Activated T-helper 17 cell treated with anti-CD3 and anti-CD28 coated beads, Interleukin-2, amount 50 U/mL, for 72 hours (primary cell): Measurements from ENCODE around the gene SGTB. TPM values are rescaled to one million over a fixed set of nuclear protein-coding genes. Genes with fewer than 3 reads are reported as not detected.
"Not testable (repeated sequence)": the region's sequence is repeated elsewhere in the genome, so short reads cannot be mapped to it uniquely, and the experiment has no call there.

ENCODE experiments used
- ATAC-seq: fragments of 150-1000 bp; cut with Tn5 transposase; replicated peaks from 2 replicates; pipeline ENCODE4 v1.10.0; 2021; ENCODE audit warnings: mild to moderate bottlenecking, moderate library complexity
- H3K27ac Mint-ChIP-seq: one replicate; pipeline ENCODE4 v1.8.0; 2022; ENCODE audit warnings: mixed read lengths
- H3K27me3 Mint-ChIP-seq: one replicate; pipeline ENCODE4 v1.8.0; 2022; ENCODE audit warnings: mixed read lengths
- H3K36me3 Mint-ChIP-seq: one replicate; pipeline ENCODE4 v1.8.0; 2022; ENCODE audit warnings: low read depth, mild to moderate bottlenecking, mixed read lengths
- H3K4me1 Mint-ChIP-seq: one replicate; pipeline ENCODE4 v1.8.0; 2022; ENCODE audit warnings: mixed read lengths
- H3K4me3 Mint-ChIP-seq: one replicate; pipeline ENCODE4 v1.8.0; 2022; ENCODE audit warnings: mild to moderate bottlenecking, mixed read lengths
- H3K9me3 Mint-ChIP-seq: one replicate; pipeline ENCODE4 v1.8.0; 2022; ENCODE audit warnings: mixed read lengths
- total RNA-seq, 2 donors: library from RNA; stranded (reverse); gene quantifications; one replicate each; pipeline ENCODE4 v1.2.3, GENCODE V29; 2022

Gene SGTB
- total RNA-seq, 2 donors from 2014 or later, result 14.9 to 18.4 TPM

DNA sequence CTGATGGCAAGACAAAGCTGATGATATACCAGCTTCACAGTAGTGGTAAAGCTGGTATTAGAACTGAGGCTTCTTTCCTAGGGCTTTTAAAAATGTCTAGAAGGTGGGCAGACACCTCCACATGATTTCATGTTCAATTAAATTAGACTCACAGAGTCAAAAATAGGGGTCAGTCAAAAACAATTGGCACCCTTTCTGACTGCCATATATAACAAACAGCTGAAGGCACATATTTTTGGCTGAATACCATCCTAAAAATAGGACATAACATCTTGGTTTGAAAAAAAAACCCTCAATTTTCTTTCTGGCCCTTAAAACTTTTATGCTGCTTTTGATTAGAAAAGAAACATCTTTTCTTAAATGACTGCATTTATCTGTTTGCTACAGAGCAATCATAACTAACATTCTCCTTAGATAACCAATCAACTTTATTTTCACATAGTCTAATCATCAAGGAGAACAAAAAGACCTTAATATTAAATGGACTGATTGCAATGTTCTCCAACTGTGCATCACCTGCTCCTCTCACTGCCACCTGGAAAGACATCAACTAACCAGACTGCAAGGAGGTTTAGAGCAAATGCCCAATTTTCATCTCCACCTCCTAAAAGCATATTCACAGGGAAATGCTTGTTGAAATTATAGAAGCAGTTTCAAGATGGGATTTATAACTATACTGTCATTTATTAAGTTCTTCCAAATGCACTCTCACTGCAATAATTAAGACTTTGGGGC is 3.2 kb downstream of the SGTB start:
- no peak overlapping the region for H3K4me3 Mint-ChIP-seq

DNA sequence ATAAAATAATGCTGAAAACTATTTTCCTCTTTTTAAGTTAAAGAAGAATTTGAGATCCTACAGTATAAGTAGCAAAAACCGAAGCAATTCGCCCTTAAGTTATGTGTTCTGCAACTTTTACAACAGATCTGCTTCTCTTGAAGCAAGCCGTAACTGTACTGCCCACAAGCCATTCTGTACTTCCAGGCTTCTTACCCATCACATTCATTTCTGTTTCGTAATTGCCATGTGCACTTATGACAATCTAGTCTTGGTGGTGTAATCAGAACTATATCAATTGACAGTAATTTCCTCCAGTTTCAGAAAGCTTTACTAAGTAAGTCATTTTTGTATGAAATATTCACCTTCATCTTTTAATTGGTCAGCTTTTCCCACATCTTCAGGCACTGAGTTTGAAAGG is 13.8 kb downstream of the SGTB start:
- ATAC-seq, result no peak
- no peak overlapping the region for H3K4me3 Mint-ChIP-seq
- no peaks in the 10 kb centered on the region for H3K36me3 Mint-ChIP-seq
- H3K27me3 Mint-ChIP-seq, result no peaks in the 10 kb centered on the region
- no peak overlapping the region for H3K27ac Mint-ChIP-seq
- H3K4me1 Mint-ChIP-seq, result peaks cover 10% of the 10 kb centered on the region
- no peaks in the 10 kb centered on the region for H3K9me3 Mint-ChIP-seq

More for the DNA sequence above, 3.2 kb downstream of the SGTB start:
- Mint-ChIP-seq H3K4me1 (peaks cover 18% of the 10 kb centered on the region), H3K9me3 (no peaks in the 10 kb centered on the region), H3K36me3 (no peaks in the 10 kb centered on the region), H3K27me3 (no peaks in the 10 kb centered on the region), H3K27ac (peak overlapping the region; percentile 83)
- ATAC-seq, result no peak

DNA sequence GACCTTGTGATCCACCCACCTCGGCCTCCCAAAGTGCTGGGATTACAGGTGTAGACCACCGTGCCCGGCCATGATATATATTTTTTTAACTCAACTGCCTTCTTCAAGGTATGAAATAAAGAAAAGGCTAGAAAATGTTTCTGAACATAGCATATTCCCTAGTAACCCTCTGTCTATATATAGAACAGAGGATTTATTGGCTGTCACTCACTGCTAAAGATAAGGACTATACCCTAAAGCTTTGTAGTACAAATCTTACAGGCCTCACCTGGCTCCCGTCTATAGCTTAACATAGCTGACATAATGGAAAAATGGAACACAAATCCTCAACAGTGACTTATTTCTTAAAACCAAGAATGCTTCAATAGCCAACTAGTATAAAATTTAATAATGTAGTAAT is 14.2 kb downstream of the SGTB start:
- Mint-ChIP-seq H3K36me3 (no peaks in the 10 kb centered on the region), H3K4me1 (peaks cover 7% of the 10 kb centered on the region), H3K9me3 (no peaks in the 10 kb centered on the region), H3K27ac (no peak overlapping the region), H3K4me3 (no peak overlapping the region), H3K27me3 (no peaks in the 10 kb centered on the region)
- ATAC-seq, result no peak

DNA sequence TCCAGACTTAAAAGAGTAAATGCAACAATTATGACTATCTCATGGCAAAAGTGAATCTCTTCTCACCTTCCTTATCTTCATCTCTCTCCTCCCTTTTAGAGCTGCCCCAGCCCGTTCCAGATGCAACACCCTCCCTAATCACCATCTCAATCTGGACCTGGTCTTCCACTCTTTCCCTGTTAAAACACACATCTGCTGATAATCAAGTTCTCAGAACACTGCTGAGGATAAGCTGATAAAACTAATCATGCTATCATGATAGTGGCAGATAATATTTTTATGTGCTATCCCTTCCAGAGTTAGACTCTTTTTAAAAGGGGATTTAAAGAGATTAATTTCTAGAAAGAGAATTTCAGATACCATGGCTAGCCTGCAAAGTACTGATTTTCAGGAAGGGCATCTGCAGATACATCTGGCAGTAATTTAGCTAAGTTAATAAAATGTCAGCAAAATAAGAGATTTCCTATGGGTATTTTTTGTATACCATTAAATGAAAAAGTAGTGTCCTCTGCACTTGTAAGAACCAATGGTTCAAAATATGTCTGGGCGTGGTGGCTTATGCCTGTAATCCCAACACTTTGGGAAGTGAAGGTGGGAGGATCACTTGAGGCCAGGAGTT is 17.2 kb downstream of the SGTB start:
- ATAC-seq, result no peak
- peaks cover 8% of the 10 kb centered on the region for H3K36me3 Mint-ChIP-seq
- H3K4me3 Mint-ChIP-seq, result no peak overlapping the region
- H3K4me1 Mint-ChIP-seq, result no peaks in the 10 kb centered on the region
- no peaks in the 10 kb centered on the region for H3K9me3 Mint-ChIP-seq
- no peaks in the 10 kb centered on the region for H3K27me3 Mint-ChIP-seq
- no peak overlapping the region for H3K27ac Mint-ChIP-seq

GRCh38 chr5:65702036-65702435 is 19.9 kb downstream of the SGTB start:
- no peak overlapping the region for H3K4me3 Mint-ChIP-seq

DNA sequence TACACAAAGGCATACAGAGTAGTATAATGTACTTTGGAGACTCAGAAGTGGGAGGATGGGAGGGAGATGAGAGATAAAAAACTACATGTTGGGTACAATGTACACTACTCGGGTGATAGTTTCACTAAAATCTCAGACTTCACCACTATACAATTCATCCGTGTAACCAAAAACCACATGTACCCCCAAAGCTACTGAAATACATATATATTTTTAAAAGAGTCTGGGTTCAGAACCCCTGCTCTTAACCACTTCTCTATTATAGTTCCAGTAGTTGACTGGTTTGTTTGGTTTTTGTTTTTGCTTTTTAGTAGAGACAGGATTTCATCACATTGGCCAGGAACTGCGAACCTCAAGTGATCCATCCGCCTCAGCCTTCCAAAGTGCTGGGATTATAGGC is 22.6 kb downstream of the SGTB start:
- Mint-ChIP-seq H3K9me3 (no peaks in the 10 kb centered on the region), H3K27me3 (no peaks in the 10 kb centered on the region), H3K27ac (no peak overlapping the region), H3K36me3 (peaks cover 28% of the 10 kb centered on the region), H3K4me3 (no peak overlapping the region), H3K4me1 (peaks cover 5% of the 10 kb centered on the region)
- no peak for ATAC-seq

More at GRCh38 chr5:65702036-65702435, 19.9 kb downstream of the SGTB start:
- no peak for ATAC-seq
- no peaks in the 10 kb centered on the region for H3K9me3 Mint-ChIP-seq
- H3K27ac Mint-ChIP-seq, result no peak overlapping the region
- no peaks in the 10 kb centered on the region for H3K27me3 Mint-ChIP-seq
- H3K4me1 Mint-ChIP-seq, result peaks cover 5% of the 10 kb centered on the region
- peaks cover 28% of the 10 kb centered on the region for H3K36me3 Mint-ChIP-seq

GRCh38 chr5:65696892-65697291 is 25.0 kb downstream of the SGTB start:
- Mint-ChIP-seq H3K4me1 (peaks cover 5% of the 10 kb centered on the region), H3K27ac (no peak overlapping the region), H3K9me3 (no peaks in the 10 kb centered on the region), H3K27me3 (no peaks in the 10 kb centered on the region), H3K36me3 (peaks cover 47% of the 10 kb centered on the region), H3K4me3 (no peak overlapping the region)
- no peak for ATAC-seq

DNA sequence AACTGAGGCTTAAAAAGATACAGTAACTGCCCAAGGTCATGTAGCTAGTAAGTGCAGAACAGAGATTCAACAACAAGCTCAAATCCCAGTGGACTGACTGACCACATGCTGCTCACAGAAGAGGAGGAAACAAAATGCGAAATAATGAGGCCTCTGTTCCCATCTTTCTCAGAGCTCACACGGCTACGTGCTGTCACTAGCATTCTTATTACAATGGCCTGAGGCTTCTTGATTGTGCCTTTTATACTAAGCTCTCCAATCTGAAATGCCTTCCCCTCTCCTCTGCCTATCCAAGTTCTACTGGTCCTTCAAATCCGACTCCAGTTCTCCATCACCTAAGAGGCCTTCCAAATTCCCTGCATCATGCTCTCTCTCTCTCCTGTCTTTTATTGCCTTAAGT is 26.0 kb downstream of the SGTB start:
- no peaks in the 10 kb centered on the region for H3K27me3 Mint-ChIP-seq

DNA sequence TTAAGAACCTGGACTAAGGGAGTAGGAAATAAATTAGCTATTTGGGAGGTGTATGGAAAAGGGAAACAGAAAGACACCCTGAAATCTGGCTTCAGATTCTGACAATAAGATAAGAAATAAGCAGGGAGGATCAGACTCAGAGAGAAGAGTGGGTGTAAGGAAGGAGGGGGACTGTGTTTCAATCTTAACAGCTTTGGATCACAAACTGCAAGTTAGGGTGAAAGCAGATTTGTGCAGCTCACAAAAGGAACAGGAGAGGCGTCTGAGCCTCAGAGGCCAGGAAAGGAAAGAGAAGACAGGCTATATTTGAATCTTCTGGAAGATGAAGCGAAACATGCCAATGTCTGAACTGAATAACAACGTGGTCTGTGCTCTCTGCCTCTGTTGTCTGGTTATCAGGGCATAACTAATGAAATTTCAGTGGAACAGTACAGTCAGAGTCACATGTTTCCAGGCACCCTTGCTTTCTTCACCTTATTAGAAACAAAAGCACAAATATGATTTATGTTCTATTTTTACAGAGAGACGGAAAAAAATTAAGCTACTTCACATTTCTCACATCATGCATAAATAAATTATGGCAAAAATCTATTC is 26.6 kb downstream of the SGTB start:
- H3K27ac Mint-ChIP-seq, result no peak overlapping the region
- H3K4me1 Mint-ChIP-seq, result peaks cover 5% of the 10 kb centered on the region
- no peaks in the 10 kb centered on the region for H3K9me3 Mint-ChIP-seq

More for the DNA sequence above, 26.0 kb downstream of the SGTB start:
- no peak for ATAC-seq
- Mint-ChIP-seq H3K27ac (no peak overlapping the region), H3K9me3 (no peaks in the 10 kb centered on the region), H3K4me1 (peaks cover 5% of the 10 kb centered on the region), H3K36me3 (peaks cover 53% of the 10 kb centered on the region), H3K4me3 (no peak overlapping the region)

DNA sequence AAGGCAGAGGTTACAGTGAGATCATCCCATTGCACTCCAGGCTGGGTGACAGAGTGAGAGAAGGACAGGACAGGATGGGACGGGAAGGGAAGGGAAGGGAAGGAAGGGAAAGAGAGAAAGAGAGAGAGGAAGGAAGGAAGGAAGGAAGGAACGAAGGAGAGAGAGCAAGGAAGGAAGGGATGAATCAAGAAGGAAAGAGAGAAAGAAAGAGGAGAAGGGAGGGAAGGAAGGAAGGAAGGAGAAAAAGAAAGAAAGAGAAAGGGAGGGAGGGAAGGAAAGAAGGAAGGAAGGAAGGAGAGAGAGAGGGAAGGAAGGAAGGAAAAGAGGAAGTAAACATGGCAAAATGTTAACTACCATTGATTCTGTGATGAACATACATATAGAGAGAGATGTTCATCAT is 28.8 kb downstream of the SGTB start:
- H3K27ac Mint-ChIP-seq, result peak overlapping the region; percentile 68
- ATAC-seq, result no peak
- H3K27me3 Mint-ChIP-seq, result no peaks in the 10 kb centered on the region
- no peak overlapping the region for H3K4me3 Mint-ChIP-seq
- H3K4me1 Mint-ChIP-seq, result peaks cover under 1% of the 10 kb centered on the region
- no peaks in the 10 kb centered on the region for H3K9me3 Mint-ChIP-seq
- H3K36me3 Mint-ChIP-seq, result peaks cover 54% of the 10 kb centered on the region

More for the DNA sequence above, 26.6 kb downstream of the SGTB start:
- H3K4me3 Mint-ChIP-seq, result no peak overlapping the region
- no peak for ATAC-seq
- no peaks in the 10 kb centered on the region for H3K27me3 Mint-ChIP-seq
- H3K36me3 Mint-ChIP-seq, result peaks cover 57% of the 10 kb centered on the region

DNA sequence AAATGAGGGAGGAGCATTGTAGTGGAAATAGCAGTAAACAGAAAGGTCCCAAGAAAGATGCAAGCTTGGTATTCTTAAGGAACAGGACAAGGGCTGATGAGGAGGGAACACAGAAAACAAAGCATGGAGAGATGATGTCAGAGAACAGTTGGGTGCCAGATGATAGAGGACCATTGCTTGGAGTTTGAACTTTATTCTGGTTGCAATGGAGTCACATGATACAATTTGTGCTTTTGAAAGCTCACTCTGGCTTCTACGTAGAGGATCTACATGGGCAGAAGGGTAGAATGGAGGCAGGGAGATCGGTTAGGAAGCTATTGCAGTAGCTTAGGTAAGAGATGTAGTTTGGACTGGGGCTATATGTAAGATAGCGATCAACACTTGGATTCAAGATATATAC is 39.8 kb downstream of the SGTB start:
- peaks cover 95% of the 10 kb centered on the region for H3K36me3 Mint-ChIP-seq
- H3K27me3 Mint-ChIP-seq, result no peaks in the 10 kb centered on the region
- H3K4me3 Mint-ChIP-seq, result no peak overlapping the region
- peaks cover 21% of the 10 kb centered on the region for H3K4me1 Mint-ChIP-seq
- no peak for ATAC-seq
- H3K9me3 Mint-ChIP-seq, result no peaks in the 10 kb centered on the region
- no peak overlapping the region for H3K27ac Mint-ChIP-seq

DNA sequence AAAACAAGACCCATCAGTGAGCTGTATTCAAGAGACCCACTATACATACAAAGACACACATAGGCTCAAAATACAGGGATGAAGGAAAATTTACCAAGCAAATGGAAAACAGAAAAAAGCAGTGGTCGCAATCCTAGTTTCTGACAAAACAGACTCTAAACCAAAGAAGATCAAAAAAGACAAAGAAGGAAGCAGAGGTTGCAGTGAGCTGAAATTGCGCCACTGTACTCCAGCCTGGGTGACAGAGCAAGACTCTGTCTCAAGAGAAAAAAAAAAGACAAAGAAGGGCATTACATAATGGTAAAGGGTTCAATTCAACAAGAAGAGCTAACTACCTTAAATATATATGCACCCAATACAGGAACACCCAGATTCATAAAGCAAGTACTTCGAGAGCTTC is 45.9 kb downstream of the SGTB start:
- Mint-ChIP-seq H3K36me3 (peaks cover 94% of the 10 kb centered on the region), H3K4me1 (peaks cover 18% of the 10 kb centered on the region), H3K27ac (peak overlapping the region; percentile 17)
- ATAC-seq, H3K4me3 Mint-ChIP-seq, H3K27me3 Mint-ChIP-seq, H3K9me3 Mint-ChIP-seq: not testable (repeated sequence)

DNA sequence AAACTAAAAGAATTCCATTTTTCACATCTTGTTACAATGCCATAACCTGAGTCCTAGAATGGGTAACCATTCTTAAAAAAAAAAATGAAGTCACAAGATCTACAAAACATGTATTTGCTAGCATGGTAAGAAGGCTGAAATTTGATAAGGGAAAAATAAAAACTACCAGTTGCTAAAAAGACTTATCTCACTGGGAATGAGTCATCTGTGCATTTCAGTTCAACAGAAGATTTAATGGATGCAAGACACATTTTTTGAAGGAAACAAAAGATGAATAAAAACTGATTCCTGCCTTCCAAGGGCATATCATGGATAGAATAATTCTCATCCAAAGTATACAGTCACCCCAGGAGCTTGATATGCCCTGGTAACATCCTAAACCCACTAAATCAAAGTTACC is 47.2 kb downstream of the SGTB start:
- Mint-ChIP-seq H3K27ac (peak overlapping the region; percentile 30), H3K4me1 (peaks cover 16% of the 10 kb centered on the region), H3K4me3 (no peak overlapping the region), H3K36me3 (peaks cover 94% of the 10 kb centered on the region), H3K27me3 (no peaks in the 10 kb centered on the region), H3K9me3 (no peaks in the 10 kb centered on the region)
- ATAC-seq, result no peak

DNA sequence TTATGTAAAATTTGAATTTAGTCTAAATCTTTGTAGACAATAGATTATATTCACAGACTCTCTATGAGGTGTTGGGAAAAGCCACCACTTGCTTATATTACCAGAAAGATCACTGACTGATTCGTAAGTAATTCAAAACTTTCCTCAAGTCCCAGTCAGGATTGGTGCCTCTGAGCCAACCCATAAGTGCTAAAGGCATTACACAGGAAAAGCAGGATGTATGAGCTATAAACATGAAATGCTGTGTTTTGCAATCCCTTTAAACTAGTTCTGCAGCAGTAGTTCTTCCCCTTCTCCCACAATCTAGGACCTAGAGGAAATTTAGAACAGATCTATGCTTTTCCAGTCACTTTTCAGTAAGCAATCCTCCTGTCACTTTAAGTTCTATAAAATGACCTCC is 49.1 kb downstream of the SGTB start:
- H3K27ac Mint-ChIP-seq, result peak overlapping the region; percentile 7

DNA sequence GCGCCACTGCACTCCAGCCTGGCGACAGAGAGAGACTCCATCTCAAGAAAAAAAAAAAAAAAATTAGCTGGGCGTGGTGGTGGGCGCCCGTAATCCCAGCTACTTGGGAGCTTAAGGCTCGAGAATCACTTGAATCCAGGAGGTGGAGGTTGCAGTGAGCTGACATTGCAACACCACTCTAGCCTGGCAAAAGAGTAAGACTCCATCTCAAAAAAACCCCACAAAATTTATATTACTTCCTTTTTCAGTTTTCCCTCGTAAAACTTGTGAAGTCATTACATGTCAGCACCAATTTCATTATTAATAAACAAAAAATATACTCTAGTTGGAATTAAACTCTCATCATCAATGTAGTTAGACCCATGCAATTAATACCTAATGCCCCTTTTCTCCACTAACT is 53.2 kb downstream of the SGTB start:
- Mint-ChIP-seq H3K27ac (no peak overlapping the region), H3K36me3 (peaks cover 81% of the 10 kb centered on the region), H3K9me3 (no peaks in the 10 kb centered on the region), H3K4me1 (no peaks in the 10 kb centered on the region), H3K27me3 (no peaks in the 10 kb centered on the region), H3K4me3 (no peak overlapping the region)
- ATAC-seq, result no peak

More for the DNA sequence above, 49.1 kb downstream of the SGTB start:
- Mint-ChIP-seq H3K4me3 (no peak overlapping the region), H3K4me1 (peaks cover 12% of the 10 kb centered on the region), H3K36me3 (peaks cover 89% of the 10 kb centered on the region), H3K27me3 (no peaks in the 10 kb centered on the region), H3K9me3 (no peaks in the 10 kb centered on the region)
- no peak for ATAC-seq
